Endodermal cell (in vitro differentiated cells): ENCODE results near the gene C1orf116. TPM values are rescaled to one million over a fixed set of nuclear protein-coding genes. Genes with fewer than 3 reads are reported as not detected.

ENCODE experiments used
- DNase-seq: peaks from one replicate; pipeline ENCODE4 v3.0.0-alpha.2; 2017
- H3K27ac ChIP-seq: 2 replicates; pipeline ENCODE4 v1.5.1; 2013; ENCODE audit warnings: mild to moderate bottlenecking, low read depth, low read length, moderate library complexity
- H3K27me3 ChIP-seq: 2 replicates; pipeline ENCODE4 v1.6.1; 2013; ENCODE audit warnings: mild to moderate bottlenecking, low read length, moderate library complexity; ENCODE audit not compliant: insufficient read depth, control insufficient read depth, poor library complexity, severe bottlenecking
- H3K36me3 ChIP-seq: 2 replicates; pipeline ENCODE4 v1.7.0; 2013; ENCODE audit warnings: mild to moderate bottlenecking, low read length, moderate library complexity; ENCODE audit not compliant: control insufficient read depth, insufficient read depth
- H3K4me1 ChIP-seq: one replicate; pipeline ENCODE4 v1.7.0; 2013; ENCODE audit warnings: low read length; ENCODE audit not compliant: control insufficient read depth, insufficient read depth
- H3K4me3 ChIP-seq: 2 replicates; pipeline ENCODE4 v1.5.1; 2013; ENCODE audit warnings: mild to moderate bottlenecking, low read length, moderate library complexity
- H3K9ac ChIP-seq: 2 replicates; pipeline ENCODE4 v1.6.1; 2013; ENCODE audit warnings: mild to moderate bottlenecking, low read length, moderate library complexity; ENCODE audit not compliant: poor library complexity, severe bottlenecking; ENCODE audit errors: extremely low read depth
- H3K9me3 ChIP-seq: 2 replicates; pipeline ENCODE4 v1.6.1; 2013; ENCODE audit warnings: mild to moderate bottlenecking, low read length, moderate library complexity; ENCODE audit not compliant: control insufficient read depth
- H3K27ac Mint-ChIP-seq: 2 replicates; pipeline ENCODE4 v1.8.0; 2020; ENCODE audit warnings: mixed read lengths
- H3K27me3 Mint-ChIP-seq: 2 replicates; pipeline ENCODE4 v1.8.0; 2021; ENCODE audit warnings: mild to moderate bottlenecking, mixed read lengths; ENCODE audit not compliant: insufficient read depth
- H3K36me3 Mint-ChIP-seq: 2 replicates; pipeline ENCODE4 v1.8.0; 2020; ENCODE audit warnings: low read depth, mixed read lengths
- H3K4me1 Mint-ChIP-seq: 2 replicates; pipeline ENCODE4 v1.8.0; 2020; ENCODE audit warnings: mixed read lengths
- H3K4me3 Mint-ChIP-seq: 2 replicates; pipeline ENCODE4 v1.8.0; 2020; ENCODE audit warnings: mild to moderate bottlenecking, moderate library complexity, mixed read lengths
- H3K9me3 Mint-ChIP-seq: 2 replicates; pipeline ENCODE4 v1.8.0; 2020; ENCODE audit warnings: mild to moderate bottlenecking, mixed read lengths
- CTCF ChIP-seq: fragments of 200-600 bp; sonication (generic); conservative IDR thresholded peaks from 2 replicates; pipeline ENCODE4 v1.5.0; 2021; ENCODE audit warnings: antibody characterized with exemption, mild to moderate bottlenecking
- WGBS, 2 experiments: methylation state at CpG; one replicate each; pipeline versions ENCODE4 v1.1.5 to v1.1.7; 2013; ENCODE audit warnings: missing lambda C conversion rate in 2 of 2, mixed read lengths in 1 of 2; ENCODE audit not compliant: insufficient coverage in 1 of 2, insufficient read length in 1 of 2; 5-methylcytosine and 5-hydroxymethylcytosine counted together
- total RNA-seq, 2 donors: library from RNA; stranded (reverse); fragmentation: NEBNext Ultra II Directional in 1 of 2; extraction: Animal tissue kit (Norgen Biotek cat#: 25700) in 1 of 2; gene quantifications; 2 replicates in 1 of 2; 3 replicates in 1 of 2; pipeline ENCODE4 v1.2.1, GENCODE V29; 2021

Gene C1orf116
- total RNA-seq, 2 donors from 2014 or later, result 0.55 to 0.60 TPM

DNA sequence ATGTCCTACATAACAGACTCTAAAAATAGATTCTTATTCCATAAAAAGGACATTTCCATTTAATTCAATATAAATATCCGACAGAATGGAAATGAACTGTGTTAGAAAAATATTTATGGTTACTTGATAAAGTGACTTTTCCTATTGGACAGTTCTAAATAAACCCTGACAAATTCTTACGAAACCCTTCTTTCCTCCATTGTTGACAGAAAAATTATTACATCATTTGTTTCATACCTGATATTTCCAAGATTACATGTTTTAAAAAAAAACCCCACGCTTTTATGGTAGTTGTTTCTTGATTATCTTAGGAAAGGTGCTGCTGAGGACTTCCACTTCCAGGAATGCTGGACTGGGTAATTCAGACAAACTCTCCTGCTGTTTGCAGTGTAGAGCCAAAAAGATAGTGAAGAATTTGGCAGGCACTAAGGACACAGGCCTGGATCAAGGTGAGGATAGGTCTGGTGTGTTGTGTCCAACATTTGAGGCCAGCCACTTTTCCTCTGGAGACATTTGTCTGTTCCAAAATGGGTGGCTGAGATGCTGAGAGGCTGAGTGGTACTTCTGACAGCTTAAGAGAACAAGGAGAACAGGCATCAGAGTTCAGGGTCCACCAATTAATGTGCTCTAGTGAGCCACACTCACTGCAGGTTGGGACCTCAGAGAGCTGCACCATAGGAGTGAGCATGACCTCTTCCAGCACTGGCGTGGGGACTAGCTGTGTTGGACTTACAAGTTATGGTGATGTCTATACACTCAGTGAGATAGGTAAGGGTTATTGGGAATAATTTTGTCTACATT is 7.0 kb upstream of the C1orf116 start:
- H3K27me3 ChIP-seq, result peaks cover 26% of the 10 kb centered on the region
- Mint-ChIP-seq H3K27me3 (peaks cover 4% of the 10 kb centered on the region), H3K27ac (no peak overlapping the region), H3K36me3 (peaks cover 4% of the 10 kb centered on the region), H3K4me1 (no peaks in the 10 kb centered on the region), H3K4me3 (no peak overlapping the region), H3K9me3 (peaks cover 2% of the 10 kb centered on the region)
- no peak overlapping the region for H3K4me3 ChIP-seq
- TF ChIP-seq CTCF, result no peak
- no peak overlapping the region for H3K27ac ChIP-seq
- H3K36me3 ChIP-seq, result no peaks in the 10 kb centered on the region
- no peak for DNase-seq
- no peak overlapping the region for H3K9ac ChIP-seq
- 87 to 100% methylated on average over 2 to 3 of the region's 4 CpGs for WGBS, 2 experiments
- H3K9me3 ChIP-seq, result no peaks in the 10 kb centered on the region
- H3K4me1 ChIP-seq, result no peaks in the 10 kb centered on the region

DNA sequence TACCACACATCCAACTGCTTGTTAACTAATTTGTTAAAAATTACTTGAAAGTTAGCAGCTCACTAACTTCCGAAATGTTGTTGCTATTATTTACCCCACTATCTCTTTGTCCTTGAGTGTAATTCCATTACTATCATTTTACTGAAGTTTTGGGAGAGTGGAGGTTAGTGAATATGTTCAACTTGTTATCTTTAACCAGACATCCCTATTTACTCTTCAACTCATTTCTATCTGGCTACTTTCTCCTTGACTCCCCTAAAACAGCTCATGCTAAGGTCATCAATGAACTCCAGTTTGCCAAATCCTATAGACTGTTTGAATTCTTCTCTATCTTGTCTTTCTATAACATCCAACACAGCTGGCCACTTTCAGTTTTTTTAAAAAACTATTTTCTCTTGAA is 4.3 kb upstream of the C1orf116 start:
- no peak for DNase-seq
- H3K27me3 Mint-ChIP-seq, result peaks cover 4% of the 10 kb centered on the region
- H3K36me3 Mint-ChIP-seq, result no peaks in the 10 kb centered on the region
- no peak overlapping the region for H3K27ac Mint-ChIP-seq
- H3K4me1 Mint-ChIP-seq, result peaks cover 15% of the 10 kb centered on the region
- no peak overlapping the region for H3K4me3 ChIP-seq
- peaks cover 26% of the 10 kb centered on the region for H3K27me3 ChIP-seq
- WGBS, 2 experiments, result 100% methylated on average over 1 of the region's 1 CpG; no CpG with 5 or more reads in 1 of the 2 experiments
- no peak overlapping the region for H3K27ac ChIP-seq
- H3K4me1 ChIP-seq, result peaks cover 3% of the 10 kb centered on the region
- no peaks in the 10 kb centered on the region for H3K36me3 ChIP-seq
- no peaks in the 10 kb centered on the region for H3K9me3 ChIP-seq
- no peak overlapping the region for H3K9ac ChIP-seq
- no peak for TF ChIP-seq CTCF
- H3K4me3 Mint-ChIP-seq, result no peak overlapping the region
- H3K9me3 Mint-ChIP-seq, result no peaks in the 10 kb centered on the region

DNA sequence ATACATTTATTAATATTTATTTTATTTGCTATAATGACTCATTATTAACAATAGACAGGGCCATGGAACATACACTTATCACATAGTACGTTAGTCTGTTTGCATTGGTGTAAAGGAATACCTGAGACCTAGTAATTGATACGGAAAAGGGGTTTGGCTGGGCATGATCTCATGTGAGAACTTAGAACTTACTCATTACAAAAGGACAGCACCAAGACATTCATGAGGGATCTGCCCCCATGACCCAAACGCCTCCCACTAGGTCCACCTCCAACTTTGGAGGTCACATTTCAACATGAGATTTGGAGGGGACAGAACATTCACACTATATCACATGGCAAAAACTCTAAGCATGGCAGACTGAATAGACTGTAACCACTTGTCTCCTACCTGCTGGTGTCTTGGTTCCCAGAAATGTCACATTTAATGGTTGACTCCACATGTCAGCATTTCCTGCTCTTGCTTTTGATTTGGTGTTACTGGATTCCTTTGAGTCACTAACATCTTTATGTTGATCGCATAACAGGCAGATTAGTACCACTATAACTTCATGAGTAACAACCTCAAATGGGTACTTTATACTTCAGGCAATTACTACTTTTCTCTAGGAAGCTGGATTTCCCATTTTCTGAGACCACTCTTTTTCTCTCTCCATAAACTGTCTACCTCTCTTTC is 3.5 kb upstream of the C1orf116 start:
- WGBS, 2 experiments, result 84 to 87% methylated on average over 3 to 4 of the region's 4 CpGs
- H3K9me3 ChIP-seq, result no peaks in the 10 kb centered on the region
- TF ChIP-seq CTCF, result no peak
- peaks cover 6% of the 10 kb centered on the region for H3K4me1 ChIP-seq
- Mint-ChIP-seq H3K36me3 (no peaks in the 10 kb centered on the region), H3K27me3 (peaks cover 4% of the 10 kb centered on the region), H3K27ac (no peak overlapping the region), H3K9me3 (no peaks in the 10 kb centered on the region), H3K4me3 (no peak overlapping the region), H3K4me1 (peaks cover 23% of the 10 kb centered on the region)
- no peak for DNase-seq
- H3K27me3 ChIP-seq, result peaks cover 26% of the 10 kb centered on the region
- no peak overlapping the region for H3K4me3 ChIP-seq
- no peaks in the 10 kb centered on the region for H3K36me3 ChIP-seq
- no peak overlapping the region for H3K9ac ChIP-seq
- H3K27ac ChIP-seq, result no peak overlapping the region
